SHP77 (cell line): ENCODE measurements around the gene TBC1D1.

Experiments used
- DNase-seq, 2 experiments: peaks; one replicate each; lab custom pipeline; 2025; lab: John Stamatoyannopoulos, UW

Gene TBC1D1

GRCh38 chr4:37968747-37969146 is 77.9 kb downstream of the TBC1D1 start:
- DNase-seq: no peak

- peak in 1 of 2 experiments; percentile 5 for DNase-seq
Measured at GRCh38 chr4:37970702-37971101, 79.8 kb downstream of the TBC1D1 start.

DNA sequence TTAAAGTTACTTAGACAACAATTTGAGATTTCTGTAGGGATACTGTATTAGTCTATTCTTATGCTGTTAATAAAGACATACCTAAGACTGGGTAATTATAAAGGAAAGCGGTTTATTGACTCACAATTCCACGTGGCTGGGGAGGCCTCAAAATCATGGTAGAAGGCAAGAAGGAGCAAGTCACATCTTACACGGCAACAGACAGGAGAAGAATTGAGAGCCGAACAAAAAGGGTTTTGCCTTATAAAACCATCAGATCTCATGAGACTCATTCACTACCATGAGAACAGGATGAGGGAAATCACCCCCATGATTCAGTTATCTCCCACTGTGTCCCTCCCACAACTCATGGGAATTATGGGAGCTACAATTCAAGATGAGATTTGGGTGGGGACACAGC is 80.3 kb downstream of the TBC1D1 start:
- no peak for DNase-seq

DNA sequence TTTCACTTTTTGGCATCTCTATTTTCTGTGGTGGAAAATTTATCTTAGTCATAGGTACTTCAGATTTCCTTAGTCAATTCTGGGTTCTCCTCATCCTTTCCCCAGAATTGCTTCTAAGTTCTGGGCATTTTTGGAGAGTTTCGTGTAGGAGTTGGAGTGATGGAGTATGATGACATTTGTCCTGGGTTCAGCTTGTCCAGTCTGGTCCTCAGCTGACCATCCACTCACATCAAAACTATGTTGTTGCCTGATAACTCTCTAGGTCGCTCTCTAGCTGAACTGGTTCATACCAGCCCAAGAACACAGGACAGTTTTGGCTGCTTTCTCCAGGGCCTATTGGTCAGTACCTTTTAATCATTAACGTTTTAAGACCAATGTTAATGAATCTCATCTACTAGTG is 82.6 kb downstream of the TBC1D1 start:
- no peak for DNase-seq

DNA sequence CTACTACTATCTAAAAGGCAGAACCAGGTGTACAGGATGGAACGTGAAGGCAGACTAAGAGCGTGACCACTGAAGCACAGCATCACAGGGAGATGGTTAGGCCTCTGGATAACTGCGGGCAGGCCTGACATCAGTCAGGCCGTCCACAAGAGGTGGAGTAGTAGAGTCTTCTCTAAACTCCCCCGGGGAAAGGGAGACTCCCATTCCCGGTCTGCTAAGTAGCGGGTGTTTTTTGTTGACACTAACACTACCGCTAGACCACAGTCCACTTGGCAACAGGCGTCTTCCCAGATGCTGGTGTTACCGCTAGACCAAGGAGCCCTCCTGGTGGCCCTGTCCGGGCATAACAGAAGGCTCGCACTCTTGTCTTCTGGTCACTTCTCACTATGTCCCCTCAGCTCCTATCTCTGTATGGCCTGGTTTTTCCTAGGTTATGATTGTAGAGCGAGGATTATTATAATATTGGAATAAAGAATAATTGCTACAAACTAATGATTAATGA is 84.5 kb downstream of the TBC1D1 start:
- peak in 1 of 2 experiments; percentile 8 for DNase-seq

DNA sequence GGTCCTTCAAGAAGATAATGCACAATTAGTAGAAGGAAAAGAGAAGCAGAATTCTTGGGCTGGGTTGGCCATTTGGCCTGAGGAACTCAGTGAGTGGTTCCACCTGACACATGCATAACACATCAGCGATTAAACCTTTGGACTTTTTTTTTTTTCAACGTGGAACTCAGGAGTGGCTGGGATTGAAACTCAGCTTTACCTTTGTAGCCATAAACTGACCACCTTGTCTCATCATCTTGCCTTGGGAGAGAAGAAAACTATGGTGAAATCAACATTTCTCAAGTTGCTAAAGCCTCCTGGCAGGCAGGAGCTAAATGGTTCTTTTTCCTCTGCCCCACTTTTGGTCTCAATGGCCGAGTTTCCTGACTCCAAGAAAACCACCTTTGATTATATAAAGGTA is 85.6 kb downstream of the TBC1D1 start:
- DNase-seq: no peak

GRCh38 chr4:37976991-37977470 is 86.1 kb downstream of the TBC1D1 start:
- peak; percentile 3 to 18 for DNase-seq

DNA sequence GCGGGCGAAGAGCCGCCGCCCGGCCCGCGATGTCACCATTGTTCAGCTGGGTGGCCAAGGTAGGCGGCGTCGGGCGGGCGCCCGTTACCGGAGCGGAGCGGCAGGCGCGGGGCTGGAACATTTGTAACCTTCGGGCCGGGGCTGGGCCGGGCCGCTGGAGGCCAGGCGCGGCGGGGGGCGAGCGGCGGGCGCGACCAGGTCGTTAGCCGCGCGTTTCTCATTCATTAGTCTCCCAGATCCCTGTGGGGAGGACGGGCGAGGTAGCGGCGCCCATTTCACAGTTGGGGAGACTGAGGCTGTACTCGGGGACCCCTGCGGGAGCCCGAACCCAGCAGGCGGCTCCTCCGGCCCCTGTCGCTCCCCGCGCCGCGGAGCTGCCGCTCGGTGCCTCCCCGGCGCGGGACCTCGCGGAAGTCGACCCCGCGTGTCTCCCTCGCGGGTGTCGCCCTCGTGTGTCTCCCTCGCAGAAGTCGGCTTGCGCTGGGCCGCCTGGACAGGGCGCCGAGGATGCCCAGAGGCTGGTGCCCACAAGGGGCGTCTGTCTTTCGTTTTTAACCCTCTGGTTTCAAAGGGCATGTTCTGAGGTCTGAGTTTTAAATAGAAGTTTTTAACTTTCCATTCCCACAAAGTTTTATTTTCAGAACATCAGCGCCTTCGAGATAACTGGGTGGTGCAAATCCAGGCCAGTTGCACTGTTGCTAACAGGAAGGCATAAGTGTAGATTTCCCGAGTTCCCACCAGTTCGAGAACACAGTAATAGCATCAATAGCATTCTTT is 86.8 kb downstream of the TBC1D1 start:
- no peak for DNase-seq

DNA sequence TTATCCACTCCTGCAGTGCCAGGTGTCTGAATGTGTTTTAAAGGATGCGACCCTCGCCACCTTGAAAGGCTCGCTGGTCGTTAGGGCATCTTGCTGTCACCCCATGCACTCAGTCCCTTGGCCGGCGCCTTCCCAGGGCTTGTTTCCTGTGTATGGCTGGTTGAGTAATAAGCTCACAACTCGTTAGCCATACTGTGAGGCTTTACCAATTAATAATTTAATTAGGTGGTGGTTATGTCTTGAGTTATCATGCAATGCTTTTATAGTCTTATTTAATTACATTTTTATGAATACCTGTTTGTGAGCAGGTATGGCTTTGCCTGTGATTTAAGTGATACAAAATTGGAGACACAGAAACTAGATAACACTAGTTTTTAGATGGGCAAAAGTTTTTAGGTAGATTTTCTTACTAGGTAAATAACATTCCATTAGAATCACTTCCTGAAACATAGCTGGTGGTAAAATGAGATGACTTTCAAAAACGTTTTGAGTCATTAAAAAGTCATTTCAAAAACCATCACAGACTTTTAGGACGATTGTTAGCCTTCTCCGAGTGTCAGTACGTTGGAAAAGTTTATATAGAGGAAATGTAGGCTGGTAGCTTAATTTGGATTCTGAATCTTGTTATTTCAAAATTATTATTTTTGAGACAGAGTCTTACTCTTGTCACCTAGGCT is 87.5 kb downstream of the TBC1D1 start:
- DNase-seq: no peak

GRCh38 chr4:37980246-37980645 is 89.4 kb downstream of the TBC1D1 start:
- no peak for DNase-seq

GRCh38 chr4:37981425-37981824 is 90.5 kb downstream of the TBC1D1 start:
- no peak for DNase-seq

DNA sequence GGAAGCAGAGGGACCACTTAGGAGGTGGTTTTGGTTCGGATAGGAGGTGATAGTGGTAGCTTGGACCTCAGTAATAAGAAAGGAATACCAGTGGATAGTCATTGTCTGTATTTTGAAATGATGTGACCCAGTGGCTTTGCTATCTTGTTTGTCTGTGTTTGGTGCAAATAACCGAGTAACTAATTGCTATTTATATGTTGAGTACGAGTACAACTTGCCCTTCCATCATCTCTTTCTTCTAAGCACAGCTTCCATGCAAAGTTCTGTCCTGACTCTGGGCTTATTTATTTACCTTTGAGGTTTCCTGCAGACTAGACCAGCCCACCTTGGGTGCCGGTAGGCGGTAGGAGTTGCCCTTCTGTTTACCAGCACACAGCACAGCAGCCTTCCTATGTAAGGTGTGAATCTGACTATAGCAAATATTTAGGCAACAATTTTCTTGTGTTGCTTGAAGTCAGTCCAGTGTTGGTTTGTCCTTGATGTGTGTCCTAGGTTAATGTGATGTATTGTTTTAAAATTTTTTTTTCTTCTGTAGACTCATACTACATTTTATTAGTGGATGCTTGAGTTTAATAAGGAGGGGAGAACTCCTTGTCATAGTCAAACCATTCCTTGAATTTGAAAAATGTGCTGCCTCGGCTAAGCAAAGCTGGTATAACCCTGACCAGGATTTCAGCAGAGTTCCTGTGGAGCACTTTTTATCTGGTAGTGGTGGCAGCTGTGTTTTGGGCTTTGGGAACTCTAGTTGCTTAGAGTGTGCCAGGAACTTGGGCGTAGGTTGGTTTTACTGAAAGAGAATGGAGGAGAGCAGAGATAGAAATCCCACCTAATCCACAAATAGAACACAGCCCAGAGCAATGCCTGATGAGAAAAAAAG is 91.2 kb downstream of the TBC1D1 start:
- no peak for DNase-seq

DNA sequence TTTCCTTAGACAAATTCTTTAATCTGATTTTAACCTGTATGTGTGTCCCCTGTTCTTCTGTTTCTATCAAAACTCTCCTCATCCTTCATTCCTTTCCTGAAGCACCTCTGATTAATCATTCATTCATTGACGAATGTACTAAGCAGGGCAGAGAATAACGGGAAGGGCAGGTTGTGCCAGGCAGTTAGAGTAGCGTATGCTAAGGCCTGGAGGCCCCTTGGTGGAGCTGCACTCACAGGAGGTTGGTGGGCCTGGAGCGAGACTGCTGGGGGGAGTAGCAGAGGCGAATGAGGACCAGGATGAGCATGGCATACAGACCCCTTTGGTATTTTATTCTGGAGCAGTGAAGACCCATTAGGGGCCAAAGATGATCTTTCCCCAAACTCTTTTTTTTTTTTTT is 91.9 kb downstream of the TBC1D1 start:
- DNase-seq: no peak

DNA sequence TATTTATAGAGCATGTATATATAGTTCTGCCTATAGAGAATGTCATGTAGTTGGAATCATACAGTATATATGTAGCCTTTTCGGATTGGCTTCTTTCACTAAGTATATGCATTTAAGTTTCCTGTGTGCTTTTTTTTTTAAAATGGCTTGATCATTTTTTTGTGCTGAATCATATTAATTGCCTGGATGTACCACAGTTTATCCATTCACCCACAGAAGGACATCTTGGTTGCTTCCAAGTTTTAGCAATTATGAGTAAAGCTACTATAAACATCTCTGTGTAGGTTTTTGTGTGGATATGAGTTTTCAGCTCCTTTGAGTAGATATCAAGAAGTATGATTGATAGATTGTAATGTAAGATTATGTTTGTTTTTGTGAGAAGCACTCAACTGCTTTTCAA is 93.1 kb downstream of the TBC1D1 start:
- no peak for DNase-seq

DNA sequence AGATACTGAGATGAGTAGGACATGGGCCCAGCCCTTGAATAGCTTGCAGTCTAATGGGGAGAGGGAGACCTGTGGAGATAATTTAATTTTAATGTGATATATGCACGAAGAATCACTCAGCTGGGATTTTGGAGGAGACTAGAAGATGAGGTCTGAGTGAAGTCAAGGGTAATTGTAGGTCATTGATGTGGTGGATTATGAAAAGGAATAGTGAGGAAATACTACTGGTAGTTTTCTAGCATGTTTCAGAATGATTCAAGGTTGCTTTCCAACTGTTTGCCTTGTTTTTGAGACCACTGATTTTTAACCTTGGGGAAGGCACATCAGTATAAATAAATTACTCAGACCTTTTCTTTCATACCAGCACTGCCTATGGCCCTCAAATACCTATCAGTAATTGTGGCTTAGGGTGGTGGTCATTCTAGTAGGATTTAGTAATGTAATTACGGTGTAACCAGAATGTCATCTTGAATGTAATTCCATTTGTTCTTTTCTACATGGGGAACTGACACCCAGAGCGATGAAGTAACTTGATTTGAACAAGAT is 94.9 kb downstream of the TBC1D1 start:
- DNase-seq: no peak

DNA sequence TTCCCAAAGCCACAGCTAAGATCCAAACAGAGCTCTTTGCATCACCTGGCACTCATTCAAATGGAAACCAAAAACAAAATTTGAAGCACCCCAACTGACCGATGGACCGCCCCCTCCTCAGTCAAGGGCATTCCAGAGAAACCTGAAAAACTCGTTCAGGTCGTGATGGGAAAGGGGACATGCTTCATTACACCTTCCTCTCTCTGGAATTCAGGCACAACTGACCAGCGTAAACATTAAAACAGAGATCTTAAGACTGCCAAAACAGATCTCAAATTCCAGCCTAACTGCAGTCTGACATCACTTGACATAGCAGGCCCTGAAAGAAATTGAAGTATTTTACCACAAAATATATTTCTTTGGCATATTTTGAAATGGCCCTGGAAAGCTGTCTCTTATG is 97.8 kb downstream of the TBC1D1 start:
- DNase-seq: no peak

- DNase-seq: no peak
Measured at GRCh38 chr4:37989398-37990260, 98.7 kb downstream of the TBC1D1 start.

- DNase-seq: no peak
Measured at GRCh38 chr4:37990731-37991245, 99.9 kb downstream of the TBC1D1 start.

GRCh38 chr4:37991623-37992410 is 100.9 kb downstream of the TBC1D1 start:
- DNase-seq: no peak

GRCh38 chr4:37993806-37994205 is 102.9 kb downstream of the TBC1D1 start:
- DNase-seq: no peak
